ENCODE measurements around the gene SECTM1.

The SECTM1 gene

DNA sequence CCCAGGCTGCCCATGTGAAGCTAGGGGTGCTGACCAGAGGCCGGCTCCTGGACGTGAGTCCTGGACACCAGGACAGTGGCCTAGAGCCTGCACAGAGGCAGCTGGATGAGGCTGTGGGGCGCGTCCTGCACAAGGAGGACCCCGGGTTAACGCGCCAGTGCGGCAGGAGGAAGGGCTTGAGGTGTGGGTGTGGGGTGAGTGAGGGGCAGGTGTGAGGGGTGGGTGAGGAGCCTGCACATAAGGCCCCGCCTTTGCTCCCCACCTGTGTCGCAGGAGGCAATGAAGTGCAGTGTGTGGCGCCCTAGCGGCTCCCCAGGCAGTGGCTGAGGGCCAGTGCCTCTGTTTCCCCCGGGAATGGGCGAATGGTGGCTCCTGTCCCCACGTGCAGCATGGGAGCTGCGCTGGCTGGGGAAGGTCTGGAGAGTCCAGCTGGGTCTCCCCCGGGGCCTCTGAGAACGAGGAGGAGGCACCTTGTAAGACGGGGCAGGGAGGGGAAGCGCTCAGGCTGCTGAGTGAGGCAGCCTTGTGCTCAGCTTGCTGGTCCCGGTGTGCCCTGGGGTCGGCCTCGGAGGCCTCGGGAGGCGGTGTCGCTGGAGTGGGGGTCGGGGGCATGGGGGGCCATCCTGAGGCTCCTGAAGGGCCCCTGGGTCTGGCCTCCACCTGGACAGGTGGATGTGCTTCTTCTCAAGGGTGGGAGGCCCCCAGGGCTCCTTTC, 19.4 kb downstream of the SECTM1 start:
- no peak for DNase-seq

DNA sequence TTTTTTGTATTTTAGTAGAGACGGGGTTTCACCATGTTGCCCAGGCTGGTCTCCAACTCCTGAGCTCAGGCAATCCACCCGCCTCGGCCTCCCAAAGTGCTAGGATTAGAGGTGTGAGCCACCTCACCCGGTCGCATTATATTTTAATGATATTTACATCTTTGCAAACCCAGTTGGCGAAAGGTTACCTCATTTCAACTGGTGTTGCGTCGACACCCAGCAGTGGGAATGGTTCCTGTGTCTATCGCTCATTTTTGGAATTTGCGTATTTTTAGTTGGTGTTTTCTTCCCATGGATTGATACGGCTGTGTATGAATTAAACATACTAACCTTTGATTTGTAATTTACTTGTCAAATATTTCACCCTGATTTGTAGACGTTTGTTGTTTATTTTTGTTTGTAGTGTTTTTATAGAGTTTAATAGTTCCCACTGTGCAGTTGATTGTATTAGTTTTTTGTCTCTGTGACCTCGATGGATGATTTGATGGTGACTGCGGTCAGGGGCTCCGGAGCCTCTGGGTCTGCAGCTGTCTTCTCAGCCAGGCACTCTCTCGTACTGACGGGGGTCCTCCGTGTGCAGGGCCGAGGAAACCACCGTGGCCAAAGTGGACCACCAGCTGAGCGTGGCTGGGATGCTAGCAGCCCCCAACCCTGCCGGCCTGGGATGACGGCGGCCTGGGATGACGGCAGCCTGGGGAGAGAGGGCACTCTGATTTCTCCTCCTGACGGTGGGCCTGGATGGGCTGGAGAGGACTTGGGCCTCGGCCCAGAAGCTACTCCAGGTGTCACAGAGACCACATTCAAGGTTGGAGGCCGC, 20.2 kb downstream of the SECTM1 start:
- DNase-seq = no peak

DNA sequence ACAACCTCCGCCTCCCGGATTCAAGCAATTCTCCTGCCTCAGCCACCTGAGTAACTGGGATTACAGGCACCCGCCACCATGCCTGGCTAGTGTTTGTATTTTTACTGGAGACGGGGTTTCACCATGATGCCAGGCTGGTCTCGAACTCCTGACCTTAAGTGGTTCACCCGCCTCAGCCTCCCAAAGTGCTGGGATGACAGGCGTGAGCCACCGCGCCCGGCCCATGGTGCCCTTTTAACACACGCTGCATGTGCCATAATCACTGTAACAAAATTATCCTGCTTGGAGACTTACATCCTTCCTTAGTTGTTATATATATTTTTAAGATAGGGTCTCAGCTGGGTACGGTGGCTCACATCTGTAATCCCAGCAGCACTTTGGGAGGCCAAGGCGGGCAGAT, 21.6 kb downstream of the SECTM1 start:
- DNase-seq = no peak

DNA sequence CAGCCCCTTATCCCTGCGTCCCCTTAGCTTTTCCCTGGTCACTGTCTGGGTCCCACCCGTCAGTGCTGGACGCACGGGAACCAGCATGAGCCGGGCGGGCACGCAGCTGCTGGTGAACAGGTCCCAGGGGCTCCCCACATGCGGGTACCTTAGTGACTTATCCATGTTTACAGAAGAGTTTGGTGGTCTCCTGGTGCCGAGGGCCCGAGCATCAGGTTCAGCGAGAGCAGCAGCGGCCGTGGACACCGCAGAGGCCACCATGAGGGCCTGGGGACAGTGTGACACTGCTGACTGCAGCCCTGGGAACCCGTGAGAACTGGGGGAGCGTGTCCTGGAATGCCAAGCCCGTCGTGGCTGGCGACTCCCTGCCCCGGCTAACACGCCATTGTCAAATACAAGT, 22.7 kb downstream of the SECTM1 start:
- DNase-seq = no peak

DNA sequence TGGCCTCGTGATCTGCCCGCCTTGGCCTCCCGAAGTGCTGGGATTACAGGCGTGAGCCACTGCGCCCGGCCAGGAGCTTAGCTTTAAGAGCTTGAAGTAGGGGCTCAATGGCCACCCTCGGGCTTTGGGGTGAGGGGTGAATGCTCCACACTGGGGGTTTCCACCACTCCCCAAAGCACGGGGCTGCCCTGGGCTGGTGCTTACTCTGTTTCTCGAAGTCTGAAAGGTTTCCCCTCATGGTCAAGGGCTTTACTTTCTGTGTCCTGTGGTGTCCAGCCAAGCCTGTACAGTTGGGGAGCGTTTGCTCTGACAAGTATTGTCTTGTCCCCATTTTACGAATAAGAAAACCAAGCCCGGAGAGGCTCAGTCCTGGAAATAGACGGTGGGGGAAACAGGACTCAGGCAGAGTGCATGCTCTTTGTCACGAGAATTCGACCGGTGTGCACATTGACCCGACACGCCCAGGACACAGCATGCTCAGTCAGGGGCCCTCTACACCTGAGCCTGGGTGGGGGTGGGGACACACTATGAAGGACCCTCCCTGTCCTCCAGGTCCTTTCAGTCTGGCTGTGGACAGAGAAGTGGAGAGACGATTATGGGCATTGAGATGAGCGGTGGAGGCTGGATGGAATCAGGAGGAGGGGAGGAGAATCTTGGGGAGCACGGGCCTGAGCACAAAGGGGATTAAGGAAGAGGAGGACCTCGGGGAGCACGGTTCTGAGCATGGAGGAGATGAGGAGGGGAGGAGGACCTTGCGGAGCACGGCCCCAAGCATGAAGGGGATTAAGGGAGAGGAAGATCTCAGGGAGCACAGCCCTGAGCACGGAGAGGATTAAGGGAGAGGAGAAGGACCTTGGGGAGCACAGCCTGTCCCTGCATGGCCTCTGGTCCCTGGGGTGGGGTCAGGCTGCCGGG, 23.7 kb downstream of the SECTM1 start:
- no peak for DNase-seq

DNA sequence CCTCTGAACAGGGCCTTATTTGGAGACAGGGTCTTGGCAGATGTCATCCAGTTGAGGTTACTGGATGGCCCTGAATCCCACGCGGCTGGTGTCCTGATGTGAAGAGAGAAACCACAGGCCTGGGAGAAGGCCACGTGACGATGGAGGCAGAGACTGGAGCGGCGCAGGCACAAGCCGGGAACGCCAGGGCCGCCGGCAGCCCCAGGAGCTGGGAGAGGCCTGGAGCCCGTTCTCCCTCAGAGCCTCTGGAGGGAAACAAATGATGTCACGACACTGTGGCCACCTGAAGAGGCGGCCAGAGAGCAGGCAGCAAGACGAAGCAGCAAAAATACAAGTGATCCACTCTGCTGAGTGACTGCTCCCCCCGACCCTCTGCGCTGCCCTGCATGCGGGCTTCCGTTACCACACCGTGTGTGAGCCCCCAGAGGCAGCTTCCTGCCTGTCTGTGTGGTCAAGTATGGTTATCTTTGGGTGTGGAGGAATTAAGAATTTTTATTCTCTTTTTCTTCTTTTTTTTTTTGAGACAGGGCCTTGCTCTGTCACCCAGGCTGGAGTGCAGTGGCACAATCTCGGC, 27.8 kb downstream of the SECTM1 start:
- no peak for DNase-seq

DNA sequence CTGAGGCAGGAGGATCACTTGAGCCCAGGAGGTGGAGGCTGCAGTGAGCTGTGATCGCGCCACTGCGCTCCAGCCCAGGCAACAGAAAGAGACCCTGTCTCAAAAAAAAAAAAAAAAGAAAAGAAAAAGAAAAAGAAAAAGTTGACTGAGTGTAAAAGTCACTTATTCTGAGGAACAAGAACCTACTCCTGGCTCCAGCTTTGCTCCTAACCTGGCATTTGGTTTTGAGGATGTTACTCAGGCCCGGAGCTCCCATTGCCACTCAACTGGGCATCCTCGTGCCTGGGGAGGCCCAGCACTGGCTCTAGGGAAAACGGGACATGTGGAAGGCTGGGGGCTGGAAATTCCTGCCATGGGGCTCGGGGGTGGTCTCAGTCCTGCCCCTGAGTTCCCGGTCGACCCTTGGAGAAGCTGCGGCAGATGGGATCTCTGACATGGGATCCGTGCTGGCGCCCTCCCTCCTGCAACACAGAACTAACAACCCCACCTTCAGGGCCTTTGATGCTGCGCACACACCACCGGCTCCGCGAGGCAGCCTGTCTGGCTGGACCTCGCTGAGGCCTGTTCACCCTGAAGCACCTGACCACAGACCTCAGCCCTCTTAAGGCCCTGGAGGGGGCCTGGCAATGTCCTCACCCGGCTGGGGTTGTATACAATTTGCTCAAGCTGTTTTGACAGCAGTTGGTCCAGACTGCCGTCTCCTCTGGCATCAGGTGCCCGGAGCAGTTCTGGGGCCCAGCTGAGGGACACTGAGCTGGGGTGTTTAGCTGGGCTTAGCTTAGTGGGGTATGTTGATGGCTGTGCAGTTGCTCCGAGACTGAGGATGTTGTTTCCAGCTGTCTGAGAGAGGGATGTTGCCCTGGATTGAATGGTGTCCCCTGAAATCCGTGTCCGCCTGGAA, 28.5 kb downstream of the SECTM1 start:
- no peak for DNase-seq

DNA sequence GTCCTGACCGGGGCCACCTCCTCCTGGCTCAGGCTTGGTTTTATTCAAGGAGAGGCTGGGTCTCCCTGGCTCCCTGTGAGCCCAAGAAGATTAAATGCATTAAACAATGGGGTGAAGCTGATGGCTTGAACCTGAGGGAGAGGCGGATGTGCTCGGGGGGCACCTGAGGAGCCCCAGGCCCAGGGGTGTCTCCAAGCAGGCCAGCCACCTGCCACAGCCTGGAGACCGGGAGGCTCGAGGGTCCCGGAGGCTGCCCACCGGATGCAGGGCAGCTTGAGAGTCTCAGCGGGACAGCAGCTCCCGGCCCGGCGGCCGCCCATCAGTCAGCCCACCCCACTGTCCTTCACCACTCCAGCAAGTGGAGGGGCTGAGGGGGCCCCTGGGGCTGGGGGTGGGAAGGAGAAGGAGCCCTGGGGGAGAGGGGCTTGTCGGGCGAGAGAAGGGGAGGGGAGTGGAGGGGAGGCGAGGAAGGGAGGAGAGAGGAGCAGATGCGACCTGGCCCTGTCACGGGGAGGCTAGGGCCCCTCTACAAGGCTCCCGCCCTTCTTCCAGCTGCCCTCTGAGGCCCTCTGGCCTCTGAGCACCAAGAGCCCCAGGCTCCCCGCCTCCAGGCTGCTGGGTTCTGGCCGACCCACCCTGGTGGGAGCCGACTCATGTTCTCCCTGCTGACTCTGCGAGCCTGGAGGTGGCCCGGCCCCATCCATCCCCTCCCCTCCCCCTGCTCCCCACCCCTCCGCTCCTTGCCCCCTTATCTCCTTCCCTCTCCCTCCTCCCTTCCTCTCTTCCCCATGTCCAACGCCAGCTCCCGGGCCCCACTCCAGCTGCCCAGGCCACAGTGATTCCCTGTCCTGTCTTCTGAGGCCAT, 29.4 kb downstream of the SECTM1 start:
- no peak for DNase-seq

DNA sequence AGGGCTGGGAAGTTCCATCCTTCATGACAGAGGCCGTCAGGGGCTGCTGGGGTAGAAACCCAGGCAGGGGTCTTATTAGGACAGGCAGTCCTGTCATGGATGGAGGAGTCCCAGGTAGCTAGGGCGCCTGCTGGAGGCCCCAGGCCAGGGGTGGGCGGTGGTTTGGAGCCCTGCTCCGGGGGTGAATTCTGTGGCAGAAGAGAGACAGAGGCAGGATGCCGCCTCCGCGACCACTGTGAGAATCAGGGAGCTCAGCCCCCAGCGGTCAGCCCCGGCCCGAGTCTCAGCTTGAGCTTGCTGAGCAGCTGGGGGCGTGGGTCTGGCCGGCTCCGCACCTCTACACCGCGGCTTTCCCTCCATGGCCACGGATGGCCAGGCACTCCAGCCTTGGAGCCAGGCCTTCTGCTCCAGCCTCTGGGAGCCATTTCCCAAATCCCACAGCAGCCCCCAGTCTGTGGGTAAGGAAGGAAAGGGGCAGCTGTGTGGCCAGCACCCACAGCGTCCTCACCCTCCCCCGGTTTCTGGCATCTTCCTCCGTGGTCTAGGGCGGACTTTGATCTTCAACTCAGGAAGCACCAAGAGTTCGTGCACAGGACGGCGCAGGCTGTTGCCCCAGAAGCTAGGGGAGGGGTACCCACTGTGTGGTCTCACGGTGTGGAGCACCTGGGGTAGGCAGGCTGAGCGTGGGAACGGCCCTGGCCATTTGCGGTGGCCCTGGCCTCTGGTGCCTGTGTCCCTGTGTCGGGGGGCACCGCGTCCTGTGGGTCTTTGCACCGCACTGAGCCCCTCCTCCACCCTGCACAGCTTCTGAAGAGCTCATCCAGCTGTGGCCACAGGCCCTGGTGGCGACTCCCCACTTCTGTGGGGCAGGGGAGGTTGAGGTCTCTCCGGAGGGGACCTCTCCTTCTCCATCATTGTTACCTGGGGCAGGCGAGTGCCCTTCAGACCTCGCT, 30.3 kb downstream of the SECTM1 start:
- DNase-seq = no peak

DNA sequence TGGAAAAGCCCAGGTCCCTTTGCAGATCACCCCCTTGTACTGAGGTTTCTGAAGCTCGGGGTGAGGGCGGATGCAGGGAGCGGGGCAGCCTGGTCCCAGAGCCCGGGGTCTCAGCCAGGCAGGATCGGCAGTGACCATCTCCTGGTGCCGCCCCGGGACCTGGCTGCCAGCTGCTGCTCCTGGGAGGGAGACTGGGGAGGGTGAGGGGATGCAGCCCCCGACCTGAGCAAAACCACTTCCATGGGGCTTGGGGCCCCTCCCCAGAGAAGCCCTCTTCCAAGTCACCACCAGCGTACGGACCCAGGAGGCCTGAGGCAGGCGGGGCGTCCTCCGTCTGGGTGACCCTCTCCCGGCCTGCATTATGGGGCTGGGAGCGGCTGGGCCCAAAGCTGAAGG, 31.0 kb downstream of the SECTM1 start:
- DNase-seq = no peak

DNA sequence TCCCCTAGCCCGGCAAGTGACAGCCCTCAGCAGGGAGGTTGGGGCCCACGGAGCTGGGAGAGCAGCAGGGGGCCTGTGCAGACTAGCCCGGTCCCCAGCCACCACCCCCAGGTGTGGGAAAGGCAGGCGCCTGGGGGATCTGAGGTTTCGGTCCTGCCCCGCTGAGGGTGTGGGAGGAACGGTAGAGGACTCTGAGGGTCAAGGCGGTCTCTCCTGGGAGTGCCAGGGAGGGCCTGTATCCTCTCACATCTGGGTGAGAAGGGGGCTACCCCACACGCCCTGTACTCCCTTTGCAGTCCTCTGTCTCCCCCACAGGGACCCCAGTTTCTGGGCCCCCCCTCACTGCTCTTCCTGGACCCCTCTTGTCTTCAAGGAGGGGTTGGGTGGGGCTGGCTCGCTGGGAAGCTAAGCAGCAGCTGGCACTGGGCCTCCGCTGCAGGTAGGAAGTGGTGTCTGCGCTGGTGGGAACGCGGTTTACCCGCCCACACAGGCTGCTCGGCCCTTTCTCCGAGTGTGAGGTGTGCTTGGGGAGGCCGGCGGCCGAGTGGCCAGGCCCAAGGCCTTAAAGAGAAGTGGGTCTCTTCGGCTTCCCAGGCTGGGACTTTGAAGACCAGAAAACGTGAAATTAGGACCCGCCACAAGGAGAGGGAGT, 31.5 kb downstream of the SECTM1 start:
- no peak for DNase-seq

DNA sequence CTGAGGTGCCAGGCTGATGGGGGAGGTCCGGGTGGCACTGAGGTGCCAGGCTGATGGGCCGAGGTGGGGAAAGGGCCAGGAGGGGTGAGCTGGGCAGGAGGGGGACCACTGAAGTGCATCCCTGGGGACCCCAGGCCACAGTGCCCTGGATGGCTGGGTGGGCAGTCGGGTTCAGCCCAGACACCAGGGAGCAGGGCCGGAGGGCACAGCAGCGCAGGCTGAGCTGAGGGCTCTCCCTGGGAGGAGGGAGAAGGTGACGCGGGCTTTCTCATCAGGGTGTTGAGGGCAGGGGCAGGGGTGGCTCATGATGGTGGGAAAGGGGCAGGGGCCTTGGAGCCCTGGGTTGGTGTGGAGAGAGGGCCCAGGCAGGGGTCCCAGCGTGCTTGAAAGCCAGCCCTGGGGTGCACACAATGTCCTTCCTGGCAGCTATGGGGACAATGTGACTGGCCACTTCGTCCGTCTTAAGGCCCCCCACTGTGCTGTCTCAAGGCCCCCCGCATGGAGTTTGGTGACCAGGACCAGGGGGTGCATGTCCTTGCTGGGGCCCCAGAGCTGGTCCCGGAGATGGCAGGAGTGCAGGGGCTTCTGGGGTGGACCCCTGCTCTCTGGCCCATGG, 32.2 kb downstream of the SECTM1 start:
- no peak for DNase-seq

DNA sequence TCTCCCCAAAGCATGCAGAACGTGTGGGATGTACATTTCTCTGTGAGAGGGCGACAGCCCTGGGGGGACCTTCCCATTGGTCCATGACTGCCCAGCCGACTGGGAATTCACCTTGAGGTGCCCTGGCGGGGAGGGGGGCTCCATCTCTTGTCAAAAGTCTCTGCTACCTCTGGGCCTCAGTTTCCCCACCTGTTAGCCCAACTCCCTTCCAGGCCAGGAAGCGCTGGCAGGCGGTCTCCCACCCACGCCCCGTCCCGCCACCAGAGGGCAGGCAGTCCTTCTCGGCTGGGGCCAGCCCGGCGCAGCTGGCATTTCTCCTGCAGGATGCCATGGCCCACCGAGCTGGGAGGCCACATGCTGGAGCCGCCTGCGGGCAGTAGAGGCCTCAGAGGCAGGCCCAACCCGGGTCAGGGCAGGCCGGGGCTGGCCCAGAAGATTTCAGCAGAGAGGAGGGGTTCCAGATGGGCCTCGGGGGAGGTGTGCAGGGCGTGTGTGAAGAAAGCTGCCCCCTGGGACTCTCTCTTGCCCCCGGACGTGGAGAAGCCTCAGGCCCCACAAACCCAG, 32.8 kb downstream of the SECTM1 start:
- peak; percentile 66 to 88 for DNase-seq

DNA sequence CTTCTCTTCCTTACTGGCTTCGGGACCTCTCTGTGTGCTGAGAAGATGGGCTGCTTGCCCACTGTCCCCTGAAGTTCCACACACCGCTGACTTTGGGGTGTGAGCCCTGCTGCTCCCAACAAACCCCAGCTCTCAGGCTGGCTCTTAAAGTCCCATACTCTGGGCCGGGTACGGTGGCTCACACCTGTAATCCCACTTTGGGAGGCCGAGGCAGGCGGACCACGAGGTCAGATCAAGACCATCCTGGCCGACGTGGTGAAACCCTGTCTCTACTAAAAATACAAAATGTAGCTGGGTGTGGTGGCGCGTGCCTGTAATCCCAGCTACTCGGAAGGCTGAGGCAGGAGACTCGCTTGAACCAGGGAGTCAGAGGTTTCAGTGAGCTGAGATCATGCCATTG, 33.3 kb downstream of the SECTM1 start:
- DNase-seq = no peak

DNA sequence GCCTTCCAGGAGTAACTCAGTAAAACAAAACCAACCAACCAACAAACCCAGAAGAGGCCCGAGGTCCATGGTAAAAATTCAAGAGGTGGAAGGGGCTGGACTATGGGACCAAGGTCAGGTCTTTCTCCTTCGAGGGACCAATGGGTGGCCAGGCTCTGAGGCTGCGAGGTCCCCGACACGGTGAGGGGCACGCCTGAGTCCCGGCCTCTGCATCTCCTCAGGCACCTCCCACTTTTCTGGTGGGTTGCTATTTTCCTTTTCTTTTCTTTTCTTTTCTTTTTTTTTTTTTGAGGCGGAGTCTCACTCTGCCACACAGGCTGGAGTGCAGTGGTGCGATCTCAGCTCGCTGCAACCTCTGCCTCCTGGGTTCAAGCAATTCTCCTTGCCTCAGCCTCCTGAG, 34.1 kb downstream of the SECTM1 start:
- no peak for DNase-seq

DNA sequence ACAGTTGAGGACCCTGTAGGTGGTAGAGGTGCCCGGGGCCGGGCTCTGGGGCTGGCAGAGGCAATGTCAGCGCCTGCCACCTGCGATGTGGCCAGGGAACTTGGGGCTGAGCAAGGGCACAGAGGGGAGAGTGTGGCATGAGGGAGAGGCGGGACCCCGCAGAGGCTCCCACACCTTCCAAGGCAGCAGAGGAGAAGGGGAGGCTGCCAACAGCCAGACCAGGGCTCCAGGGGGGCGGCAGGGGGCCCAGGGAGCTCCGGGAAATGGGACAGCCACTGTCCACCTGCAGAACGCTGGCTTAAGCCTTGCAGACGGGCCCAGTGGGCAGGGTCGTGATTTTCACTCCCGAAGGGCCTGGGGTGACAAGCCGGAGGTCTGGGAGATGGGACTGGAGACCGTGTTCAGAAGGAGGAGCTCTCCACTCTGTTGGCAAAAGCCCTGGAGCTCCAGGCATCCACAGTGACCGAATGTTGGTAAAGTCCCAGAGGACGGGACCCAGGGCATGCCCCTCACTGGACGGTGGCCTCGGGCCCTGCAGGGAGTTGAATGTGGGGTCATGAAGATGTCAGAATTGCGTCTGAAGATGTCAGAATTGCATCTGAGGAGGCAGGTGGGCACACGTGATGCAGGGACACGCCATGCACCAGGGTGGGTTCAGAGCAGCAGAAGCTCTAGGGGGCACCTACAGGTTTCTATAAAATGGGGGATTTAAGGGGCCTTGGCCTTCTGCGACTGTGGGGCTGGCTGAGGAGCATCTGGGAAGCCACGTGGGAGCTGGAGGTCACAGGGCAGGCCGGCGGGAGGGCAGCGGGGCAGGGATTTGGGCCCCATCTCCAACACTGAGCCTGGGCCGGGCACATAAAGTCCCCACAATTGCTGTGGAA, 34.8 kb downstream of the SECTM1 start:
- DNase-seq = no peak

All from SHP77 (cell line).